Measurements from ENCODE around the gene ZSWIM9. TPM values are rescaled to one million over a fixed set of nuclear protein-coding genes. Genes with fewer than 3 reads are reported as not detected.

The ZSWIM9 gene
- total RNA-seq, 1 donor from 2014 or later: 2.0 TPM

DNA sequence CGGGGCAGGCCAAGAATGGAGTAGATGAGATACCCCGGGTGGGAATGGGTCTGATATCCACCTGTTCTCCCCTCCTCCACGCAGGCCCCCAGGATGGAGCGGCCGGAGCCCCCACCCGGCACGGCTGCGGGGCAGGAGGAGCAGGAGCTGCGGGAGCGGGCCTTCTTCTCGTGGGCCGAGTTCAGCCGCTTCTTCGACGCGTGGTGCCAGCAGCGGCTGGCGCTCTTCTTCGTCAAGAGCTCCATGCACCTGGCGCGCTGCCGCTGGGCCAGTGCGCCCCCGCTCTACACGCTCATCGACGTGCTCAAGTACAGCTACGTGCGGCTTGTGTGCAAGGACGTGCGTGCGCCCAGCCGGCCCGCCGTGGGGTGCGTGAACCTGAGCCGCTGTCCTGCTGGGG lies 1.2 kb downstream of the ZSWIM9 start:
- FAIRE-seq (no peak), DNase-seq (ENCODE audit: low spot score in 2 of 2) (no peak)

DNA sequence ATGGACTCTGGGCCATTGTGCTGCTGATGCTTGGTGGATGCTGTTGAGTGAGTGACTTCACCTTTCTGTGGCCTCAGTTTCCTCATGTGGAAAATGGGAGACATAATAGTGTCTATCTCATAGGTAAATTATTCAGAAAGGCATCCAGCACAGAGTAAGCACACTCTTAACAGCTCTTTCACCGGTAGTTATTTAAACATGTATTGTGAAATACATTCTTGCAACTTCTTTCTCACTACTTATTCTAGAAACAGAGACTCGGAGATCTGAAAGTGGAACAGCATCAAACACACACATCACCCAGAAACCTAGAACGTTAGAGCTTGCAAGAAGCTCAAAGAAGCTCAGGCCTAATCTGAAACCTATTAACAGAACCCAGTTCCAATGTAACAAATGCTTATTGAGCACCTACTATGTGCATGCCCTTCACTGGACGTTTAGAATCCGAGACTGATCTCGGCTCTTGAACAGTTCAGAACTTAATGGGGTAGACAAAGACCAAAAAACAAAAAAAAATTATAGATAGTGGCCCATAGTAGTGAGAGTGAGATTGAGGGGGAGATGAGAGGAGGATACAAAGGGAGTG lies 4.1 kb downstream of the ZSWIM9 start:
- DNase-seq (ENCODE audit: low spot score in 2 of 2) (no peak), FAIRE-seq (no peak)

DNA sequence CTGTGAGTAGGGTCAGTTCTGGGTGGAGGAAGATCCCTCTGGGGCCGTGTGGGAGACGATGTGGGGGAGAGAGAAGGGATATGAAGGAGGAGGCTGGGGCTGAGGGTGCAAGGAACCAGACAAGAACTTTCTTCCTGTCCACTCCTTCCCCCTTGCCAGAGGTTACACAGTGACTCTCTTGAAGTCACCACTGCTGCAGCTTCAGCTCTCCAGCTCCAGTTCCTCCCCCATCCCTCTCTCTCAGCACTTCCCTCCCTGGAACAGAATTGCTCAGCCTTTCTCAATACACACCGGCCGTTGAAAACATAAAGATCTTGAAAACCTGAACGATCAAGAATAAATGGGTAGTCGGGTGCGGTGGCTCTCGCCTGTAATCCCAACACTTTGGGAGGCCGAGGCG lies 5.1 kb downstream of the ZSWIM9 start:
- DNase-seq (ENCODE audit: low spot score in 2 of 2): no peak

DNA sequence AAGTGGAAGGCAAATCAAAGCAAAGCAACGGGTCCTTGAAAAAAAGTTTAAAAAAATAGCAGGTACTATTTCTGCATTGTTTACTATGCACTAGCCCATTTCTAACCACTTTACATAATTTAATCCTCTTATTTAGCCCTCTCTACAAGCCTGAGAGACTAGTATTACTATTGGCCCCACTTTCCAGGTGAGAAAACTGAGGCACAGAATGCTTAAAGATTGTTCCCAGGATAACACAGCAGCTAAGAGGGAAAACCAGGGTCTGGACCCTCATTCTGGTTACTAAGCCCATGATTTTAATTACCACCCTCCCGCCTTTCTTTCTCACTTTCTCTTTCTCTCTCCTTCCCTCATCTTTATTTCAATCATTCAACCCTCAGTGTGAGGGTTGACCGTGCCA lies 5.7 kb downstream of the ZSWIM9 start:
- DNase-seq (ENCODE audit: low spot score in 2 of 2) (no peak), FAIRE-seq (no peak)

More for the DNA sequence above, 5.1 kb downstream of the ZSWIM9 start:
- FAIRE-seq: no peak

DNA sequence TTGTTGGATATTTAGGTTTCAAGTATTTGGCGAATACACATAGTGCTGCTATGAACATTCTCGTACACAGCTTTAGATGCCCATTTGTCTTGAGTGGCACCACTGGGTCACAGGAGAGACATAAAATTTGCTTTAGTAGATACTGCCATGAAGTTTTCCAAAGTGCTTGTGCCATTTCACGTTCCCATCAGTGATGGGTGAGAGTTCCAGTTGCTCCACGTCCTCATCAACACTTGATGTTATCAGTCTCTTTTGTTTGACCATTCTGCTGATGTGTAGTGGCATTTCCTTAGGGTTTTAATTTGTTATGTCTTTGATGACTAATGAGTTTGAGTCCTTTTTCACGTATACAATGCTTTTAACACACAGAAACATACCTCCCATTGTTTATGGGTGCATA lies 11.0 kb downstream of the ZSWIM9 start:
- DNase-seq (ENCODE audit: low spot score in 2 of 2) (no peak), FAIRE-seq (no peak)

DNA sequence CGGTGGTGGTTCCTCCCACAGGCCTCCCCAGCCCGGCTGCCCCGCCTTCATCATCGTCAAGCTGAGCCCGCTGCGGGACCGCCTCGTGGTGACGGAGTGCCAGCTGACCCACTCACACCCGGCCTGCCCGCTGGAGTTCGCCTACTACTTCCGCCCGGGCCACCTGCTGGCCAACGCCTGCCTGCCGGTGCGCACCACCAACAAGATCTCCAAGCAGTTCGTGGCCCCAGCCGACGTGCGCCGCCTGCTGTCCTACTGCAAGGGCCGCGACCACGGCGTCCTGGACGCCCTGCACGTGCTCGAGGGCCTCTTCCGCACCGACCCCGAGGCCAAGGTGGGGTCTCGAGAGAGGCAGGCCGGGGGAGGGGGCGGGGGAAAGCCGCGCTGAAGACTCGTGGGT lies 12.0 kb downstream of the ZSWIM9 start:
- FAIRE-seq (no peak), DNase-seq (ENCODE audit: low spot score in 2 of 2) (no peak)

DNA sequence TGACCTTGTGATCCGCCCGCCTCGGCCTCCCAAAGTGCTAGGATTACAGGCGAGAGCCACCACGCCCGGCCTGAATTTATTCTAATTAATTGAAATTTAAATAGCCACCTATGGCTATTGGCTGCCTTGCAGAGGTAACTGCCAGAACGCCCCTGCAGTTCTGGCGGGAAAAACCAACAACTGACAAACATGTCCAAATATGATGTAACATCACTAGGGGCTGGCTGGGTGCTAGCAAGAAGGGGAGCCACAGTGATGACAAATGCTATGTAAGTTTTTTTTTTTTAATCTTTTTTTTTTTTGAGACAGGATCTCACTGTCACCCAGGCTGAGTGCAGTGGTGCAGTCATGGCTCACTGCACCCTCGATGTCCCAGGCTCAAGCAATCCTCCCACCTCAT lies 12.9 kb downstream of the ZSWIM9 start:
- DNase-seq (ENCODE audit: low spot score in 2 of 2): no peak
- no peak for FAIRE-seq

DNA sequence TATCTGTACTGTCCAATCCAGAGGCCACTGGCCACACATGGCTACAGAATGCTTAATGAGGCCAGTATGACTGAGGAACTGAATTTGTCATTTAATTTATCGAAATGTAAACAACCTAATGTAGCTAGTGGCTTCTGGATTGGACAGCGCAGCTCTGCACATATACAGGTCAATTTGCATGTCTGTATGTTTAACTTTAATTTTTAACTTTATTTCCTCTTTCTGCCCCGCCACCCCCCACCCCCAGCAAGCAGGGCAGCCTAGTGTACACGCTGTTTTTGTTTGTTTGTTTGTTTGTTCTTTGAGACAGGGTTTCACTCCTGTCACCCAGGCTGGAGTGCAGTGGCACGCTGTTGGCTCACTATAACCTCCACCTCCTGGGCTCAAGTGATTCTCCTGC lies 15.5 kb downstream of the ZSWIM9 start:
- FAIRE-seq: no peak
- no peak for DNase-seq (ENCODE audit: low spot score in 2 of 2)

DNA sequence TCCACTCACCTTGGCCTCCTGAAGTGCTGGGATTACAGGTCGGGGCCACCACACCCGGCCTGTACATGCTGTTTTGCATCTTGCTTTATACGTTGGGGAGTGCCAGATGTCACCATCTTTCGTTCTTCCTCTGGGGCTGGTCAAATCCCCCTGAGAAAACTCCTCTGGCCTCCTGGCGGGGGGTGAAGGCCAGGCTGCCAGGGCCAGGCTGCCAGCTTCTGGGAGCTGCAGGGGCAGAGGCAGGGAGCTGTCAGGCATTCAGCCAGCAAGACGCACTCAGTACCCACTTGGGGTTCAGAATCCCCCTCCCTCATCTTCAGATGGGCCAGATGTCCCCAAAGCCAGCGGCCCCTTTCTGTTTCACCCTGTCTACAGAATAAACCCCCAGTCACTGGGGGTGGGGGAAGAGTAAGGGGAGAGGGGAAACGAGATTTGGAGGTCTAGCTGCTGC lies 16.1 kb downstream of the ZSWIM9 start:
- FAIRE-seq (no peak), DNase-seq (ENCODE audit: low spot score in 2 of 2) (no peak)

DNA sequence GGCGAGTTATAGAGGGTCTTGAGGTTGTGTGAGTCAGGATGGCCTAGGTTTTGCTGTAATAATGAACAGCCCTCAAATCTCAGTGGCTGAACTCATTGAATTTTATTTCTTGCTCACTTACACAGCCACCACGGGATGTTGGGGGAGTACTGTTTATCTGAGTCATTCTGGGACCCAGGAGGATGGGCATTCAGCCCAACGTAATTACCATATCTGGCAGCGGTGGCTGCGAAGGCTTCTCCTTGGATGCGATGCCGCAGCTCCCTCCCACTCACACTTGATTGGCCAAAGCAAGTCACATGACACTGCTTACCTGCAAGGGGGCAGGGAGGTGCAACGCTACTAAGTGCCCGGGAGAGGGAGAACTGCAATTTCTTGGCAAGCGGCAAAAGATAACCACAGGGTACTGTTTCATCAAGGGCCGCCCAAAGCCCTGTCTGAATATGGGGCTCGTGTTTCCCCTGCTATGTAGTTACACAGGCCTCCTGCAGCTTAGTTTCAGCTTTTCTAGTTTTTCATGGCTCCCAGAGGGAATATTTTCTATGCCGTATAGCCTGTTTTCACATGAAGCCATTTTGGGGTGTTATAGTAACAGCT lies 19.9 kb downstream of the ZSWIM9 start:
- FAIRE-seq: no peak
- DNase-seq (ENCODE audit: low spot score in 2 of 2): peak; percentile 55 to 71

DNA sequence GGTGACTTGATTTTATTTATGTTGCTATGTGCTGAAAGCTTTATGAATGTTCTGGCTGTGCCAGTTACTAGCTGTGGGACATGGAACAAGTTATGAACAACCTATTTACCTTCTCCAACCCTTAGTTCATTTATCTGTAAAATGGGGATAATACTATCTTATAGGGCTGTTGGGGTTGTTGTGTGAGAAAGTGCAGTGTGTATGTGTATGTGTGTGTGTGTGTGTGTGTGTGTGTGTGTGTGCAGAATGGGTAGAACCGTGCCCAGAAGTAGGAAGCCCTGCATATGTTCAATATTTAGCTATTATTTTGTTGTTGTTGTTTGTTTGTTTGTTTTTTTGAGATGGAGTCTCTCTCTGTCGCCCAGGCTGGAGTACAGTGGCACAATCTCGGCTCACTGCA lies 20.4 kb downstream of the ZSWIM9 start:
- no peak for DNase-seq (ENCODE audit: low spot score in 2 of 2)
- FAIRE-seq: no peak

DNA sequence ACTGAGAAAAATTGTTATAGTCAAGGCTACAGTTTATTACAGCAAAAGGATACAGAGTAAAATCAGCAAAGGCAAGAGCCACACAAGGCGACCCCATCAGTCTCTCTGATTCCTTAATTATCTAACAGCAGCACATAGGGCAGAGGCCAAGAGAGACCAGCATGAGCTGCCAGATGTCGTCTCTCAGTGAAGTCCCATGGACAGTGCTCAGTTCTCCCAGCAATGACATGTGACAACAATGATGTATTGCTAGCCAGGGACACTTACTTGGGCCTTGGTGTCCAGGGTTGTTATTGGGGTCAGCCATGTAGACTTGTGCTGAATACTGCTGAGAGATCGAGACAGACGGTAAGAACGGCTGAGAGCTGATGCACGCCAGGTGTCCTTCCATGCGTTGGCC lies 22.3 kb downstream of the ZSWIM9 start:
- FAIRE-seq (no peak), DNase-seq (ENCODE audit: low spot score in 2 of 2) (peak in 1 of 2 donors; percentile 49)

DNA sequence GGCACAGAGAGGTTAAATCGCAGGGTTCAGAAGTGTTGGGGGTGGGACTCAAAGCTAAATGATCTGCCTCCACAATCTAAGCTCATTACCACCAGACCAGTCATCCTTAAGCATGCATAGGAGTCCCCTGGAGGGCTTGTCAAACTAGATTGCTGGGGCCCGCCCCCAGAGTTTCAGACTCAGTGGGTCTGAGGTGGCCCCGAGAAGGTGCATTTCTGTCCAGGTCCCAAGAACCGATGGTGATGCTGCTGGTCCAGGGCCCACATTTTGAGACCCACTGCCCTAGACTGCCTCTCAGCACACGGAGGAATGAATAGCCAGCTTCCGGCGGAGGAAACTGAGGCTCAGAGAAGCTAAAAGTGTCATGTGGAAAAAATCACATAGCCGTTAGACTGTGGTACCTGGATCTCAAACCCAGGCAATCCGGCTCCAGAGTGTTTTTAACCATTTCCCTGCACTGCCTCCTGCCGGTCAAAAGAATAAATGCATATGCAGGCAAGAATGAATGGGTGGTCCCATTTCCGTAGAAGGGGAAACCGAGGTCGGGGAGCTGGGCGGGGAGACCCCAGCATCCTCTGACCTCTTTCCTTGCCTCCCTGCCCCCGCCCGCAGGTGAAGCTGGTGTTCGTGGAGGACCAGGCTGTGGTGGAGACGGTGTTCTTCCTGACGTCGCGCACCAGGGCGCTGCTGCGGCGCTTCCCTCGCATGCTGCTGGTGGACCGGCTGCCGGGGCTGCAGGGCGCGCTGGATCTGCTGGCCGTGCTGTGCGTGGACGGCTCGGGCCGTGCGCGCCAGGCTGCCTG lies 23.8 kb downstream of the ZSWIM9 start:
- DNase-seq (ENCODE audit: low spot score in 2 of 2): no peak
- no peak for FAIRE-seq

DNA sequence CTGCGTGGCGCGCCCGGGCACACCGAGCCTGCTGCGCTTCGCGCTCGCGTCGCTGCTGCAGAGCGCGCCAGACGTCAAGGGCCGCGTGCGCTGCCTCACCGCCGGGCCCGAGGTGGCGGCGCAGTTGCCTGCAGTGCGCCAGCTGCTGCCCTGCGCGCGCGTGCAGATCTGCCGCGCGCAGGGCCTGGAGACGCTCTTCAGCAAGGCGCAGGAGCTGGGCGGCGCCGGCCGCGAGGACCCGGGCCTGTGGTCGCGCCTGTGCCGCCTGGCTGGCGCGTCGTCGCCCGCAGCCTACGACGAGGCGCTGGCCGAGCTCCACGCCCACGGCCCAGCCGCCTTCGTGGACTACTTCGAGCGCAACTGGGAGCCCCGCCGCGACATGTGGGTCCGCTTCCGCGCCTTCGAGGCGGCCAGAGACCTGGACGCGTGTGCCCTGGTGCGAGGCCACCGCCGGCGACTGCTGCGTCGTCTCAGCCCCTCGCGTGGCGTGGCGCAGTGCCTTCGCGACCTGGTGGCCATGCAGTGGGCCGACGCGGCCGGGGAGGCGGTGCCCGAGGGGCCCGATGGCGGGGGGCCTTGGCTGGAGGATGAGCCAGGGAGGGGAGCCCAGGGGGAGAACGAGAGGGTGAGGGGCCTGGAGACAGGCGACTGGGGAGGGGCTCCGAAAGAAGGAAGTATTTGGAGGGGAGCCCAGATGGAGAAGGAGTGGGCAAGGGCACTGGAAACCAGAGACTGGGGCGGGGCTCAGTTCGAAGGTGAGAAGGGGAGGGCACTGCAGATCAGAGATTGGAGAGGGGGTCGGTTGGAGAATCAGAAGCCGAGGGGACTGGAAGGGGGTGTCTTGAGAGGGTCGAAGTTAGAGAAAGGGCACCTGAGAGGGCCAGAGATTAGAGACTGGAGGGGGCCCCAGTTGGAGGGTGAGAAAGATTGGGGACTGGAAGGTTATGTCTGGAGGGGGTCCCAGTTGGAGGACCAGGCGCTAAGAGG lies 24.7 kb downstream of the ZSWIM9 start:
- FAIRE-seq: no peak
- no peak for DNase-seq (ENCODE audit: low spot score in 2 of 2)

DNA sequence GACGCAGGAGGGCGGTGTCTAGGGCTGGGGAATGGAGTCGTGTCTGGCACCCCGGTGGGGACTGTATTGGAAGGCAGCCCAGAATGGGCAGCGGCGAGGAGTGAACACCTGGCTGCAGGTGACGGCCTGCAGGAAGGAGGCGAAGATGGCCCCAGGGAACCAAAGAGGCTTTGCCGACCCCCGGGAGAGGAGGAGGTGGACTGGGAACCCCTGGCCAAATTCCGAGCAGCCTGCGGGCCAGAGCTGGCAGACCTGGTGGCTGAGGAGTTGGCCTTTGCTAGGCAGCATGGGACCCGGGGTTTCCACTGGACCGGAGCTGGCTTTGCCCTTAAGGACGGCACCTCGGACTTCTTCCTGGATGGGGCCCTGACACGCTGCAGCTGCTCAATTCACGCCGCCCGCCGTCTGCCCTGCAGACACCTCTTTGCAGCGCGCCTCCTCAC lies 25.9 kb downstream of the ZSWIM9 start:
- no peak for FAIRE-seq
- DNase-seq (ENCODE audit: low spot score in 2 of 2): no peak

DNA sequence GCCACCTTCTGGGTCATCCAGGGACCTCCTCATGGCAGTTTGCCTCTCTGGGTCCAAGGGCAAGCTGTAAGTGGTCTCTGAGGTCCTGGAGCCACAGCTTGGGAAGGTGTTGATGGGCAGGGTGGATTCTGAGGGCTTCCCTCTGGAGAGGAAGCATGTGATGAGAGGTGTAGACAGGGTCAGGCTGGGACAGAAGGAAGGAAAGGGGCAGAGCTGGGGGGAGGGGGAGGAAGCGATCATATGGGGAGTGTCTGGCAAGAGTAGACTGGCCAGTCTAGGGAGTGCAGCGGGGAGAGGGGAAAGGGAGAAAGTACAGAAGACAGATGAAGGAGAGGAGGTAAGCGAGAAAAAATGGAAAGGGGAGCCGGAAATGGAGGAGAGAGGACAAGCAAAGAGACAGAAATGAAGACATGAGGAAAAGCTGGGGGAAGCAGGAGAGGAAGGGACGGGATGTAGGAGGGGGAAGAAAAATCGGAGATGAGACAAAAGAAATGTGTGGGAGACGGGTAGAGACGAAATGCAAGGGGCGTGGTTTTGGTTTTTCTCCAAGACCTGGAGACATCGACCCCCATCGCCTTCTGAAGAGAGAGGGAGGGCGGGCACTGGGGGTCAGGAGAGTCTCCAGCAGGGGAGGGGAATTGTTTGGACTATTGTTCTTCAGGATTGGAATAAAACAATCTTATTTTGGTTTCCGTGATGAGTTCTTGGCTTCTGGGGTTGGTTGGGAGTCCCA lies 26.6 kb downstream of the ZSWIM9 start:
- no peak for DNase-seq (ENCODE audit: low spot score in 2 of 2)
- no peak for FAIRE-seq

DNA sequence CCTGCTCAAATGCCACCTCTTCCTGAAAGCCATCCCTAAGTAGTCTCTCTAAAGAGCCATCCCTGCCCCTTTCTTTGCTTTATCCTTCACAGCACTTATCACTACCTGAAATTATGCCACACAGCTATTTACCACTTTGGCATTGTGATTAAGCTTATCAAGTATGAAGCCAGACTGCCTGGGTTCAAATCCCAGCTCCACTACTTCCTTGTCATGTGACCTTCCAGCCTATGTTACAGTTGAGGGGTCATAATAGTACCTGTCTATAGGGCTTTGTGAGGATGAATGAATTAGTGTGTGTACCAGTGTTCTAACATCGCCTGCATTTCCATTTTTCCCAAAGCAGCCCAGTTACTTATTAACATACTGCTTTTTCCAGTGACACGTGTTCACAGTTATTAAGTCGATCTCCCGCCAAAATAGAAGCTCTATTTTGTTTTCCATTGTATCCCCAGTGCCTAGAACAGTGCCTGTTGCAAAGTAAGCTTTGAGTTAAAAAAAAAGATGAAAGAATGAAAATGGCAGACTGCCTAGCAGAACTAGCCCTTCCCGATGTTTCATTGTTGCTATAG lies 32.8 kb downstream of the ZSWIM9 start:
- FAIRE-seq (no peak), DNase-seq (ENCODE audit: low spot score in 2 of 2) (no peak)

DNA sequence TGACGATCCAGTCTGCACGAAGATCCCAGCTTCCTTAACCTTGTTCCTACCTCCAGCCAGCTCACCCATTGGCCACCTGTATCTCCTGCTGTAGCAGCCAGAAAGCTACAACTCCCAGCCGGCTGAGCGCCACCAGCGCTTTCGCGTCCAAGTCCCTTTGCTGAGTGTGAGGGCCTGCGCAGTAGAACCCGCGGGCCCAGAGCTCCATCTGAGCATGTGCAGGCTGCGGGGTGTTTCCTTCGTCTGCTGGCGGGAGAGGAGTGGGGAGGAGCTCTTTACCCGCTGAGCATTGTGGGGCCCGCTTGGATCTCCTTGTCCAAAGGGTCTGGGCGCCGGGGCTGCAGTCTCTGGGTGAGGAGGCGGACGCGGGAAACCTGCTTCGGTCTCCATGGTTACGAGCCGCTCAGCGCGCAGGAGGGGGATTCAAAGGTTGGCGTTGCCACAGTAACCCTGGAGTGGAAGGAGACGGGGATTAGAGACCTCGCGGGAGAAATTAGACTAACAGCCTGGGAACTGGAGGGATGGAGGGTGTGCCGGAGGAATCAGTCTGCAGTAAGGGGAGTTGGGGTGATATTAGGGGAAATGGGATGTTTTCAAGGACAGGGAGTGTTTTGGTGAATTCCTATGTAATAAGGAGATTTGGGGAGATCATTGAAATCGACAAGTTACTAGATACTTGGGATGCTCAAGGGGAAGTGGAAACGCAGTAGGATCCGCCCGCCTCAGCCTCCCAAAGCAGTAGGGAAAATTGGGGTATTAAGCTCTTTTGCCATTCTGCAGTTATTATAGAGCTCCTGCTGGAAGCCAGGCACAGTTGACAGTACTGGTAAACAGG lies 33.5 kb downstream of the ZSWIM9 start:
- FAIRE-seq: no peak
- DNase-seq (ENCODE audit: low spot score in 2 of 2): peak; percentile 80 to 90

Measured in frontal cortex (tissue), 4 donors.